Keratinocyte (primary cell): Measurements from ENCODE around the gene PPP1R26. TPM values are rescaled to one million over a fixed set of nuclear protein-coding genes. Genes with fewer than 3 reads are reported as not detected.

Source experiments
- DNase-seq: peaks from one replicate; pipeline ENCODE4 v3.0.0-alpha.2; 2011; ENCODE audit warnings: low read depth, missing footprints, low spot score
- FAIRE-seq: peaks from 2 replicates; lab custom pipeline; 2011; peaks lifted over from hg19 to GRCh38; lab: Jason Lieb, UNC
- H2AFZ ChIP-seq: 2 replicates; pipeline ENCODE4 v1.6.0; 2012; ENCODE audit warnings: low read length, control low read depth, inconsistent platforms; ENCODE audit not compliant: control insufficient read depth
- H3K27ac ChIP-seq: 2 replicates; pipeline ENCODE4 v1.5.1; 2011; ENCODE audit warnings: low read length; ENCODE audit not compliant: control insufficient read depth, insufficient read depth
- H3K27me3 ChIP-seq: 3 replicates; pipeline ENCODE4 v1.6.0; 2011; ENCODE audit warnings: low read length; ENCODE audit not compliant: control insufficient read depth, insufficient read depth; ENCODE audit errors: extremely low read depth
- H3K36me3 ChIP-seq, 2 experiments: 2 replicates in 1 of 2; 3 replicates in 1 of 2; pipeline ENCODE4 v1.5.1; 2011; ENCODE audit warnings: low read length in 2 of 2, mild to moderate bottlenecking in 1 of 2; ENCODE audit not compliant: control insufficient read depth in 2 of 2, insufficient read depth in 2 of 2; ENCODE audit errors: extremely low read depth in 1 of 2
- H3K4me1 ChIP-seq: 3 replicates; pipeline ENCODE4 v1.5.1; 2011; ENCODE audit warnings: low read length; ENCODE audit not compliant: control insufficient read depth, insufficient read depth; ENCODE audit errors: extremely low read depth
- H3K4me2 ChIP-seq: 3 replicates; pipeline ENCODE4 v1.6.0; 2011; ENCODE audit warnings: low read depth, low read length; ENCODE audit not compliant: control insufficient read depth, insufficient read depth; ENCODE audit errors: extremely low read depth
- H3K4me3 ChIP-seq, 3 experiments: fragments of 200-600 bp in 1 of 3; sonication (generic) in 1 of 3; 2 replicates in 2 of 3; 3 replicates in 1 of 3; pipeline ENCODE4 v1.5.1; 2011 to 2016; ENCODE audit warnings: low read length in 3 of 3, mild to moderate bottlenecking in 3 of 3, control low read depth in 2 of 3, inconsistent platforms in 1 of 3, low read depth in 1 of 3, mixed read lengths in 1 of 3, mixed run types in 1 of 3, moderate library complexity in 1 of 3; ENCODE audit not compliant: control insufficient read depth in 2 of 3, insufficient read depth in 2 of 3; ENCODE audit errors: extremely low read depth in 1 of 3
- H3K79me2 ChIP-seq: 2 replicates; pipeline ENCODE4 v1.6.0; 2012; ENCODE audit warnings: low read length; ENCODE audit not compliant: control insufficient read depth, insufficient read depth
- H3K9ac ChIP-seq: 3 replicates; pipeline ENCODE4 v1.6.0; 2011; ENCODE audit warnings: low read length; ENCODE audit not compliant: control insufficient read depth, insufficient read depth; ENCODE audit errors: extremely low read depth
- H3K9me1 ChIP-seq: 3 replicates; pipeline ENCODE4 v1.6.0; 2011; ENCODE audit warnings: low read length; ENCODE audit not compliant: control insufficient read depth, insufficient read depth; ENCODE audit errors: extremely low read depth
- H3K9me3 ChIP-seq: 2 replicates; pipeline ENCODE4 v1.5.1; 2012; ENCODE audit warnings: low read depth, low read length; ENCODE audit not compliant: control insufficient read depth
- H4K20me1 ChIP-seq: 3 replicates; pipeline ENCODE4 v1.6.0; 2011; ENCODE audit warnings: low read length; ENCODE audit not compliant: control insufficient read depth, insufficient read depth; ENCODE audit errors: extremely low read depth
- EZH2 ChIP-seq: IDR thresholded peaks from one replicate; pipeline ENCODE4 v1.6.1; 2012; ENCODE audit warnings: inconsistent platforms, mild to moderate bottlenecking, low read length, moderate library complexity
- dilution Hi-C: fragments of 300-500 bp; cut with MboI; formaldehyde crosslinking; loops from one replicate; pipeline ENCODE4 v1.7.0; 2020; ENCODE audit warnings: low sequenced_read_pairs; ENCODE audit not compliant: extremely low pct_ligation_motif_present
- polyA plus RNA-seq, 5 experiments: library from polyadenylated mRNA; depleted of rRNA in 3 of 5; stranded (reverse) in 3 of 5; stranded (forward) in 1 of 5; unstranded in 1 of 5; fragments of >200 nt; gene quantifications; 1 replicate in 1 of 5; 2 replicates in 3 of 5; 3 replicates in 1 of 5; pipeline versions ENCODE4 v1.2.1 to v1.2.3, GENCODE V29; 2011 to 2012; ENCODE audit warnings: missing spikeins in 2 of 5, low read depth in 1 of 5, low replicate concordance in 1 of 5
- TF ChIP-seq, protein P1 (sequence below), 3 experiments: IDR thresholded peaks in 1 of 3; conservative IDR thresholded peaks in 1 of 3; optimal IDR thresholded peaks in 1 of 3; 2 replicates in 2 of 3; 3 replicates in 1 of 3; pipeline versions ENCODE3 to v1.5.1; 2011; ENCODE audit warnings: low read length in 3 of 3, mild to moderate bottlenecking in 3 of 3, moderate library complexity in 2 of 3, control low read depth in 1 of 3, inconsistent platforms in 1 of 3; ENCODE audit not compliant: insufficient read depth in 2 of 3; ENCODE audit errors: extremely low read depth in 1 of 3

The PPP1R26 gene
- polyA plus RNA-seq, 1 donor (not counting 4 experiments of a cell fraction or from before 2014, with no cell fraction given): 4.3 TPM

DNA sequence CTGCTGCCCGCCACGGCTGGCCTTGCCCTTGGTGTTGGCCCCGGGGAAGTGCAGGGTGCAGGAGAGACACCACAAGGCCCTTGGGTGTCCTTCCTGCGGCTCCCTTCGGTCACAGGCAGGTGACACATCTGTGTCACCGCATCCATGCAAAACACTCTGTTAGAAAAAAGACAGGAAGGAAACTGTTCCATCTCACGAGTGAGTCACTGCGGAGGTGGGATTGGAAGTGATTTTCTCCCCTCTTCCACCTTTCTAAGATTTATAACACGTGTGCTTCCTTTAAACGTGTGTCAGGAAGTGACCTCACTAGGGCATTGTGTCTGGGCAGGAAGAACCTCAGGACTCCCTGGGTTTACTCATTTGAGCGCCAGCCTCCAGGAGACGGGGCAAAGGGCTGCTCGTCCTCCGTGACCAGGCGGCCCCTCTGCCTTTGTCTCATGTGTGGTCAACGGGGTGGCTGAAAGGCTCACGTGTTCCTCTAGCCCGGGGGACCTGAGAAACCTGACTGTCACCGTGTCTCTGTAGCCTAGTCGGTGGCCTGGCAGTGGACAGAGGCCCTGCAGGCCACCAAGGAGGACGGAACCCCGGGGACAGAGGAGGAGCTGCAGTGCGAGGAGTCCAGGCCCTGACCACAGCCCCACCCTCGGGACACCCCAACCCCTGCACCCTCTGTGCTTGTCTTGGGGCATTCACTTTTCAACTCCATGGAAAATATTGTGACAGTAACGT lies 36.7 kb downstream of the PPP1R26 start:
- no peak for FAIRE-seq
- no peak for TF ChIP-seq EZH2
- TF ChIP-seq, protein P1, sequence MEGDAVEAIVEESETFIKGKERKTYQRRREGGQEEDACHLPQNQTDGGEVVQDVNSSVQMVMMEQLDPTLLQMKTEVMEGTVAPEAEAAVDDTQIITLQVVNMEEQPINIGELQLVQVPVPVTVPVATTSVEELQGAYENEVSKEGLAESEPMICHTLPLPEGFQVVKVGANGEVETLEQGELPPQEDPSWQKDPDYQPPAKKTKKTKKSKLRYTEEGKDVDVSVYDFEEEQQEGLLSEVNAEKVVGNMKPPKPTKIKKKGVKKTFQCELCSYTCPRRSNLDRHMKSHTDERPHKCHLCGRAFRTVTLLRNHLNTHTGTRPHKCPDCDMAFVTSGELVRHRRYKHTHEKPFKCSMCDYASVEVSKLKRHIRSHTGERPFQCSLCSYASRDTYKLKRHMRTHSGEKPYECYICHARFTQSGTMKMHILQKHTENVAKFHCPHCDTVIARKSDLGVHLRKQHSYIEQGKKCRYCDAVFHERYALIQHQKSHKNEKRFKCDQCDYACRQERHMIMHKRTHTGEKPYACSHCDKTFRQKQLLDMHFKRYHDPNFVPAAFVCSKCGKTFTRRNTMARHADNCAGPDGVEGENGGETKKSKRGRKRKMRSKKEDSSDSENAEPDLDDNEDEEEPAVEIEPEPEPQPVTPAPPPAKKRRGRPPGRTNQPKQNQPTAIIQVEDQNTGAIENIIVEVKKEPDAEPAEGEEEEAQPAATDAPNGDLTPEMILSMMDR (optimal IDR thresholded peaks at IDR 0.05 in 1 of 3, IDR thresholded peaks at IDR 0.05 in 1 of 3, conservative IDR thresholded peaks at IDR 0.05 in 1 of 3; ENCODE audit: extremely low read depth in 1 of 3, insufficient read depth in 2 of 3, low read length in 3 of 3): no peak
- Histone ChIP-seq H3K79me2 (no peaks in the 10 kb centered on the region), H3K9ac (no peak overlapping the region), H3K36me3 (no peaks in the 10 kb centered on the region), H4K20me1 (no peaks in the 10 kb centered on the region), H3K27me3 (peaks cover 4% of the 10 kb centered on the region), H3K4me2 (no peak overlapping the region), H3K4me1 (peaks cover 9% of the 10 kb centered on the region), H2AFZ (no peak overlapping the region), H3K27ac (no peak overlapping the region), H3K9me3 (no peaks in the 10 kb centered on the region), H3K4me3 (no peak overlapping the region), H3K9me1 (no peaks in the 10 kb centered on the region)
- dilution Hi-C loops: no loop called here
- DNase-seq: no peak

DNA sequence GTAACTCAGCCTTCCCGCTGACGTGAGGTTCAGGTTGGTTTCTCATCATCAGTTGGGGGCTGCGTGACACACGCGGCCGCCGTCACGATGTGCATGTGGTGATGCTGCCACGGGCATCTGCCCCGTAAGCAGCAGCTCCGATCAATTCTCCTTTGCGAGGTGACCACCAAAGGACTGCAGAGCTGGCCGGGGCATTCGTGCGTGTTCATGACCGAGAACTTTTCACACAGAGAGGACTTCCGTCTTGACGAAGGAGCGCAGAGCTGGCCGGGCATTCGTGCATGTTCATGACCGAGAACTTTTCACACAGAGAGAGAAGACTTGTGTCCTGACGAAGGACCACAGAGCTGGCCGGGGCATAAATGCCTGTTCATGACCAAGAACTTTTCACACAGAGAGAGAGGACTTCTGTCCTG lies 37.8 kb downstream of the PPP1R26 start:
- Histone ChIP-seq H2AFZ (no peak overlapping the region), H3K36me3 (no peaks in the 10 kb centered on the region), H3K27me3 (peaks cover 4% of the 10 kb centered on the region), H3K9me3 (no peaks in the 10 kb centered on the region), H4K20me1 (no peaks in the 10 kb centered on the region), H3K9me1 (no peaks in the 10 kb centered on the region), H3K27ac (no peak overlapping the region), H3K4me1 (peaks cover 2% of the 10 kb centered on the region), H3K4me3 (no peak overlapping the region), H3K4me2 (no peak overlapping the region), H3K9ac (no peak overlapping the region), H3K79me2 (no peaks in the 10 kb centered on the region)
- dilution Hi-C loops: no loop called here
- TF ChIP-seq EZH2: no peak
- TF ChIP-seq, protein P1 (optimal IDR thresholded peaks at IDR 0.05 in 1 of 3, IDR thresholded peaks at IDR 0.05 in 1 of 3, conservative IDR thresholded peaks at IDR 0.05 in 1 of 3; ENCODE audit: extremely low read depth in 1 of 3, insufficient read depth in 2 of 3, low read length in 3 of 3): no peak
- DNase-seq: no peak
- FAIRE-seq: no peak
